IPS-20b (cell line): ENCODE data around the gene PLXNB2.

Source experiments
- H3K27ac ChIP-seq: one replicate; pipeline ENCODE4 v1.5.1; 2013; ENCODE audit warnings: low read length
- H3K27me3 ChIP-seq: 2 replicates; pipeline ENCODE4 v1.6.1; 2013; ENCODE audit warnings: mild to moderate bottlenecking, low read length, inconsistent platforms; ENCODE audit not compliant: insufficient read depth
- H3K36me3 ChIP-seq: 2 replicates; pipeline ENCODE4 v1.6.1; 2013; ENCODE audit warnings: low read depth, mild to moderate bottlenecking, inconsistent platforms, low read length, moderate library complexity; ENCODE audit not compliant: insufficient read depth
- H3K4me1 ChIP-seq: 2 replicates; pipeline ENCODE4 v1.6.1; 2013; ENCODE audit warnings: mild to moderate bottlenecking, control low read depth, inconsistent platforms, low read length, moderate library complexity; ENCODE audit not compliant: insufficient read depth
- H3K4me3 ChIP-seq: 2 replicates; pipeline ENCODE4 v1.5.1; 2013; ENCODE audit warnings: mild to moderate bottlenecking, low read length, inconsistent platforms
- H3K9ac ChIP-seq: 2 replicates; pipeline ENCODE4 v1.6.1; 2013; ENCODE audit warnings: low read depth, mild to moderate bottlenecking, inconsistent platforms, low read length, moderate library complexity
- H3K9me3 ChIP-seq: 2 replicates; pipeline ENCODE4 v1.6.1; 2013; ENCODE audit warnings: mild to moderate bottlenecking, low read depth, low read length, inconsistent platforms; ENCODE audit not compliant: insufficient read depth

PLXNB2 gene

GRCh38 chr22:50301581-50301991 lies 5.9 kb downstream of the PLXNB2 start:
- H3K36me3 ChIP-seq: no peaks in the 10 kb centered on the region
- peaks cover 15% of the 10 kb centered on the region for H3K4me1 ChIP-seq
- H3K9ac ChIP-seq: no peak overlapping the region
- H3K27ac ChIP-seq: no peak overlapping the region
- no peaks in the 10 kb centered on the region for H3K9me3 ChIP-seq
- peaks cover 8% of the 10 kb centered on the region; the same call in 1 of the 2 replicates for H3K27me3 ChIP-seq
- H3K4me3 ChIP-seq: no peak overlapping the region

- no peak overlapping the region for H3K27ac ChIP-seq
- peaks cover under 1% of the 10 kb centered on the region; the same call in 1 of the 2 replicates for H3K27me3 ChIP-seq
- H3K9me3 ChIP-seq: no peaks in the 10 kb centered on the region
- no peak overlapping the region for H3K9ac ChIP-seq
- H3K4me3 ChIP-seq: no peak overlapping the region
- peaks cover 8% of the 10 kb centered on the region for H3K4me1 ChIP-seq
- H3K36me3 ChIP-seq: no peaks in the 10 kb centered on the region
Observed at GRCh38 chr22:50300620-50301257, 6.7 kb downstream of the PLXNB2 start.

GRCh38 chr22:50299785-50300619 lies 7.4 kb downstream of the PLXNB2 start:
- Histone ChIP-seq H3K9me3 (no peaks in the 10 kb centered on the region), H3K9ac (no peak overlapping the region; the same call in 1 of the 2 replicates), H3K4me1 (peaks cover 7% of the 10 kb centered on the region; the same call in 1 of the 2 replicates), H3K36me3 (no peaks in the 10 kb centered on the region), H3K27ac (no peak overlapping the region), H3K27me3 (no peaks in the 10 kb centered on the region), H3K4me3 (peak overlapping the region; percentile 58; the same call in 1 of the 2 replicates)

DNA sequence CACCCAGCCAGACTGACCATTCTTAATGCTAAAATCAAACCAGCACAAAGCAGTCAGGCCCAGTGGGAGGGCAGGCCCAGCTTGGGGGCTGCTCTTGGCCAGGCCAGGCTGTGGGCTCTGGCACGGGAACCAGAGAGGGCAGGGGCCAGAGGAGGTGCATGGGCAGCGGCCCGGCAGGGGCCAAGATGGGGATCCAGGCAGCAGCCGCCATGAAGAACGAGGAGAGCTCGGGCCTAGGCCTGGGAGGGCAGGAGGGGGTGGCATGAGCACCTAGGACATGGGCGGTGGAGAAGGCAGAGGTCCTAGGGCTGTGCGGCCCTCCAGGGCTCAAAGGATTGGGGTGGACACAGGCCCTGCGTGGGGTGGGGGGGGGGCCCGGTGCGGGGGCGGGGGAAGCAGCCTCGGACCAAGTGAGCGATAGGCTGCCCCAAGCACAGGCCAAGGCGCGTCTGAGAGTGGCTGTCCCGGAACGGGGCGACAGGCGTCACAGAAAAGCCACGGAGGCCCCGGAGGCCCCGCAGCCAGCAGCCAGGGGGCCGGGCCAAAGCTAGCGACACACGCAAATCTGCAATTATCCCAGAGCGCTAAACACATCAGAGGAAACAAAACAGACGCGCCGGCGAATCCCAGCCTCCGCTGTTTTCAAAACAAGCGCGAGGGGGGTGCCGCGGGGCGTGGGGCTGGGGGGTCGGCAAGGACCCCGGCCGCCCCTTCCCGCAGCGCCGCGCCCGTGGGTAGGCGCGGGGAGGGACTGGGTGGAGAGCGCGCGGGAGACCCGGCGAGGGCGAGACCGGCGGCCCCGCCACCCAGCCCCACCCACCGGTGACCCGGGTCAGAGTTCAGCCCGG lies 8.3 kb downstream of the PLXNB2 start:
- Histone ChIP-seq H3K4me1 (peaks cover 6% of the 10 kb centered on the region; the same call in 1 of the 2 replicates), H3K36me3 (no peaks in the 10 kb centered on the region), H3K4me3 (peak overlapping the region; percentile 58; the same call in 1 of the 2 replicates), H3K27me3 (no peaks in the 10 kb centered on the region), H3K27ac (no peak overlapping the region), H3K9me3 (no peaks in the 10 kb centered on the region), H3K9ac (no peak overlapping the region)

- H3K4me1 ChIP-seq: peaks cover 5% of the 10 kb centered on the region; the same call in 1 of the 2 replicates
- H3K4me3 ChIP-seq: no peak overlapping the region
- no peak overlapping the region for H3K9ac ChIP-seq
- no peaks in the 10 kb centered on the region for H3K9me3 ChIP-seq
- H3K27me3 ChIP-seq: no peaks in the 10 kb centered on the region
- H3K27ac ChIP-seq: no peak overlapping the region
- H3K36me3 ChIP-seq: no peaks in the 10 kb centered on the region
Observed at GRCh38 chr22:50298266-50298637, 9.2 kb downstream of the PLXNB2 start.

GRCh38 chr22:50297510-50298265 lies 9.8 kb downstream of the PLXNB2 start:
- H3K9ac ChIP-seq: no peak overlapping the region
- no peaks in the 10 kb centered on the region for H3K27me3 ChIP-seq
- no peak overlapping the region for H3K27ac ChIP-seq
- H3K4me1 ChIP-seq: peaks cover 10% of the 10 kb centered on the region; the same call in 1 of the 2 replicates
- no peaks in the 10 kb centered on the region for H3K9me3 ChIP-seq
- H3K4me3 ChIP-seq: no peak overlapping the region
- no peaks in the 10 kb centered on the region for H3K36me3 ChIP-seq

GRCh38 chr22:50296658-50297490 lies 10.6 kb downstream of the PLXNB2 start:
- Histone ChIP-seq H3K9me3 (no peaks in the 10 kb centered on the region), H3K9ac (no peak overlapping the region), H3K36me3 (no peaks in the 10 kb centered on the region), H3K4me1 (peaks cover 12% of the 10 kb centered on the region; the same call in 1 of the 2 replicates), H3K27ac (no peak overlapping the region), H3K27me3 (no peaks in the 10 kb centered on the region), H3K4me3 (no peak overlapping the region)

- peaks cover 11% of the 10 kb centered on the region for H3K36me3 ChIP-seq
- H3K9ac ChIP-seq: peak overlapping the region; percentile 53; the same call in 1 of the 2 replicates
- no peak overlapping the region for H3K27ac ChIP-seq
- no peak overlapping the region for H3K4me3 ChIP-seq
- peaks cover 12% of the 10 kb centered on the region; the same call in 1 of the 2 replicates for H3K4me1 ChIP-seq
- H3K9me3 ChIP-seq: no peaks in the 10 kb centered on the region
- no peaks in the 10 kb centered on the region for H3K27me3 ChIP-seq
Observed at GRCh38 chr22:50294319-50294656, 13.2 kb downstream of the PLXNB2 start.

- H3K9ac ChIP-seq: peak overlapping the region; percentile 54; the same call in 1 of the 2 replicates
- H3K36me3 ChIP-seq: peaks cover 17% of the 10 kb centered on the region
- no peaks in the 10 kb centered on the region for H3K9me3 ChIP-seq
- peaks cover 12% of the 10 kb centered on the region; the same call in 1 of the 2 replicates for H3K4me1 ChIP-seq
- peak overlapping the region; percentile 79 for H3K27ac ChIP-seq
- no peaks in the 10 kb centered on the region for H3K27me3 ChIP-seq
- H3K4me3 ChIP-seq: peak overlapping the region; percentile 47; the same call in 1 of the 2 replicates
Observed at GRCh38 chr22:50293441-50294318, 13.8 kb downstream of the PLXNB2 start.
